Stimulated activated CD8-positive, alpha-beta memory T cell treated with anti-CD3 and anti-CD28 coated beads, Interleukin-12 subunit alpha, Interleukin-12 subunit beta, amount 100 ng/mL, for 24 hours (primary cell): ENCODE results near the gene VPS26B.
A peak's percentile ranks its signal among the peaks of the same experiment; 100 is the strongest.
"Not testable (repeated sequence)": the region's sequence is repeated elsewhere in the genome, so short reads cannot be mapped to it uniquely, and the experiment has no call there.

Experiments used
- DNase-seq: peaks from one replicate; pipeline ENCODE4 v3.0.0-alpha.2; 2020; ENCODE audit errors: extremely low read depth

VPS26B gene

DNA sequence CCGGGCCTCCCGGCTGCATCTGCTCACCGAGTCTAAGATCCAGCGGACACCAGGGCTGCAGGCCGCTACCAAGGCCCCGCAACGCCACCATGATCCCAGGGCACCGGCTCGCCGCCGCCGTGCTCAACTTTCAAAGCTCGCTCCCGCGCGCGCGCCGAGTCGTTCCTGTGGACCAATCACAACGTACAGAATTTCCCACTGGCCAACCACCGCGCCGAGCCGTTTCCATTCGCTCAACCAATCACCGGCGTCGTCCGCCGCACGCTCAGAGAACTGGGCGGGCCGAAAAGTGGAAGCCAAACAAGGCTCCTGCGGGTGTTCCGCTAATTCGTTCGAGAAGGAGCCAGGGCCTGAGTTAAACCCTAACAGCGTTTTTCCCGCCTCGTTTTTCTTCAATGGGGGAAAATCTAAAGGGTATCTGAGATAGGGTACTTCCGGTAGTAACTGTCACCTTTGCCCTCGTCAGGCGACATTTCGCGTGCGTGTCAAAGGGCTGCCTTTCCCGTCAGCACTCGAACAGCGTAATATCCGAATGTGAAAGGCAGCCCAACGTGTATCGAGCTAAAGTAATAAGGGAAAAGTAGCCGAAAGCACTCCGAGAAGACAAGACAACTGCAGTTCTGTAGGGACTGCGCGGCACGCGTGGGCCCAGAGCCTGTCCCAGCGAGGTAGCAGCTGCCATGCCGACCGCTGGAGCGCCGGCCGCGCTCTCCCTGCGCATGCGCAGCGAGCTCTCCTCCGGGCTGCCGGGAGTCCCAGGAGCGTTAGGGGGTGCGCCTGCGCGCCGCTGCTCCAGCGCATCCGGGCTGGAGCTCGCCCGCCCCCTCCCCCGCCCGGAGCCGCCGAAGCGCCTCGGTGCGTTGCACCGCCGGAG lies at the start of gene VPS26B, which contains the start of gene NCAPD3:
Gene VPS26B, plus strand, starts transcription at position 836 of the 874 bp plus-strand sequence. CDS start 452 bp downstream, outside the sequence.
Gene NCAPD3, minus strand, starts transcription at position 132 of the 874 bp plus-strand sequence. Its CDS starts 41 bp downstream, at position 91.
- peak; percentile 89 for DNase-seq

DNA sequence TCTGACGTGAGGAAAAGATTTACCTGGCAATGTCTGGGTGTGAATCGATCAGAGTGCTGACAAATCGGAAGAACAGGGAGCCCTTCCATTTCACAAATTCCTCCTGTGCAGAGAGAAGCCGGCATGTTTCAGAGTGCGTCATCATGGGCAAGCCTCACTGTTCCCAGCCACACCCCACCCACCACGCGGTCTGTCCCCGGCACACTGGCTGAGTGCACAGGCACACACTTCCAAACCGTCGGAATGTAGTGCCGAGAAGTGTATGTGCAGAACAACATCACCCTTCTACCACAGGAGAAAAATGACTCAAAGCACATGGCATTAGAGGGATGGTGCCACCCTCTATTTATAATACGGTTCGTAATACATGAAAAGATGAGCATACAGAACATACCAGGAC lies 48.2 kb upstream of the VPS26B start:
- DNase-seq = no peak

DNA sequence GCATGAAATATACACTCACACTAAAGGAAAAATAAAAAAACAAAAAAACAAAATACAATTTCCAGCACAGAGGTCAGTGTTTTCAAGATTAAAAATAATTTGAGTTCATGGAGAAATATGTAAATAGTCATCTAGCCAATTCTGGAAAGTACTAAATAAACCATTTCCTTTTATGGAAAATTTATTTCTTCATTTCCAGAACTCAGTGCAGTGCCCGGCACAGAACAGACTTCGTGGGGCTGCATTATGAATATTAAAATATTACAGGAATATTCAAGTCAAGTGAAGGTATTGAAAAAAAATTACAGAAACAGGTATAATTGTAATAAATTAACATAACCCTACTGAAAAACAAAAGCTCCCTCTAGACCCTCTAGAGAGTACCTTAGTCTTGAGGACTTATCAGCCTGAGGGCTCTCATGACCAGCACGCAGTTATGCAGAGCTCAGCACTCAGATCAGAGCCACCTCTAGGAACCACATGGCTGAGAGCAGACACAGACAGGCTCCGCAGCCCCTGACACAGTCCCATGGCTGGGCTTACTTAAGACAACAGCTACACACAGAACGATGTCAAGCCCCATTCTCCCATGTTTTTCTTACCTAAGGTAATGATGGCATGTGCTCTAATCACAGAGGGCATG lies 46.3 kb upstream of the VPS26B start:
- DNase-seq = no peak

DNA sequence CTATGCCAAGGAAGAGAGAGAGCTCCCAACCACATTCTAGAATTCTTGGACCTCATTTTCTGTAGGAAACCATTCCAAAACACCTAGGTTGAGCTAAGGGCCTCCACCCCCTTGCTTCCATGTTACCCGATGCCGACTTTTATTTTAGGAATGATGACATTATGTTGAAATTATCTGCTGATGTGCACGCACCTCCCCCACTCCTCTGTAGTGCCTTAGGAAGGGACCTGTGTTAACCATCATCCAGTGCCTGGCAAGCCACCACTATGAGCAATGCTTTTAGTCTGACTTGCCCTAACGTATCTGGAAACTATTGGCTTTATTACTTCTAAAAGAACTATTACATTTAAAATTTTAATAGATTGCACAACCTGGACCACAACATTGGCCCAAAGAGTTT lies 42.8 kb upstream of the VPS26B start:
- DNase-seq = no peak

- DNase-seq = not testable (repeated sequence)
These were observed 36.4 kb upstream of the VPS26B start for GRCh38 chr11:134188092-134188491.

DNA sequence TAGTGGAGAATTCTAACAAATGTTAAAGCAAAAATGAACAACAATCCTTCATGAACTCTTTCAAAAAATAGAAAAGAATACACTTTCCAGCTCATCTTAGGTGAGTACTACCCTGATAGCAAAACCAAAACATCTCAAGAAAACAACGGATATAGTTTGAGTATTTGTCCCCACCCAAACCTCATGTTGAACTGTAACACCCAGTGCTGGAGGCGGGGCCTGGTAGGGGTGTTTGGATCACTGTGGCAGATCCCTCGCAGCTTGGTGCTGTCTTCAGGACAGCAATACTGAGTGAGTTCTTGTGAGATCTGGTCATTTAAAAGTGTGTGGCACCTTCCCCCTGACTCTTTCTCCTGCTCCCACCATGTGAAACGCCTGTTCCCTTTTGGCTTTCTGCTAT lies 27.7 kb upstream of the VPS26B start:
- no peak for DNase-seq

GRCh38 chr11:134199531-134199930 lies 24.9 kb upstream of the VPS26B start:
- DNase-seq = no peak

GRCh38 chr11:134200688-134201087 lies 23.8 kb upstream of the VPS26B start:
- DNase-seq = no peak

DNA sequence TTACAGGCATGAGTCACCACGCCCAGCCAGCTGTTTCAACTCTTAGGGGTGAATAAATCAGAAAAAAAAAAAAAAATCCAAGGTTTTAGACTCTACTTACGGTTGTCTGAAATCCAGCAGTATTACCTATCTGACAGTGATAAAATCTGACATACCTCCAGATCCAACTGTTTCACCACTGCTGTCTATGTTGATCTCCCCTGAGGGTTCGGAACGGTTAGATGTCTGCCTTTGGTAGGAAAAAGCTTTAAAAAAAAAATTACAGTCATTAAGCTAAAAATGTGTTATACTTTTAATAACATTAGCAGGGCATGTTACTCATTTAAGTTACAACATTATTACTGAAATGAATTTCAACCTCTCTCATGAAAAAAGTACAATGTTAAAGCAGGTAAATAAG lies 21.8 kb upstream of the VPS26B start:
- no peak for DNase-seq

GRCh38 chr11:134205729-134206128 lies 18.7 kb upstream of the VPS26B start:
- DNase-seq = no peak

GRCh38 chr11:134206185-134206584 lies 18.3 kb upstream of the VPS26B start:
- no peak for DNase-seq

DNA sequence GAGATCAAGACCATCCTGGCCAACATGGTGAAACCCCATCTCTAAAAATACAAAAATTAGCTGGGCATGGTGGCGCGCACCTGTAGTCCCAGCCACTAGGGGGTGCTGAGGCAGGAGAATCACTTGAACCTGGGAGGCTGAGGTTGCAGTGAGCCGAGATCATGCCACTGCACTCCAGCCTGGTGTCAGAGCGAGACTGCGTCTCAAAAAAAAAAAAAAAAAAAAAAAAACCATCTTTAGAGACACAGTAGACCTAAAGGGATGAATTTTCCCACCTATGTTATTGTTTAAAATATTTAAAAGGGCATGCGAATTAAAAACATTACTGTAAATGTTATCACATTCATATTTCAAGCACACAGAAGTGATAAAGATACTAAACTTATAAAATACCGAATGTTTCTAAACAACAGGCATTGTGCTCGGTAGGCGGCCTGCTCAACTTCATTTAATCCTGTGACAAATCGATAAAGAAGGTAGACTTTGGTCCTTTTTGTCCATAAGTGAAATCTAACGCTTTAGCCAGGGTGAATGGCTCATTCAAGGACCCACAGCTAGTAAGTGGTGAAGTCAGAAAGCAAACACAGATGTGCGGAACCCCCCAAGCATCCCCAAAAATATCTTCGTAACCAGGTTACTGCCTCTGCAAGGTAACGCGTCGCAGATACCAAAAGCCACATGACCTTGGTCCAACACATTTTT lies 16.8 kb upstream of the VPS26B start:
- no peak for DNase-seq

- DNase-seq = no peak
These were observed 8.6 kb upstream of the VPS26B start for GRCh38 chr11:134215836-134216235.

DNA sequence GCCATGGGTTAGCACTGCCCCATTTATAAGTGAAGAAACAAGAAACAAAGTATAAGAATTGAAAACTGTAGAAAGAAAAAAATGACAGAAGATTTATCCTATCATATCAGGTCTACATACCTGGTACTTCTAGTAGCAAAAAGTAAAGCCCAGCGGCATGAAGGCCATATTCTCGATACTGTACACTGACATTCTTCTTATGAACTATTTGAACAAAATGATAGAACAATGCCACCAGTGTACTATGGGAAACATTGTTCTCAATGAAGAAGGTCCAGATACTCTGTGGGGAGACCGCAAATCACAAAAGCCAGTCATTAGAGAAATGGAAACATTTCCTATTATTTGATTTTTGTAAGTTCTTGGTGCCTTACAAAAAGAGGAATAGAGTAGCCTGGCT lies 7.7 kb upstream of the VPS26B start:
- DNase-seq = no peak

- no peak for DNase-seq
These were observed 1.4 kb upstream of the VPS26B start for GRCh38 chr11:134223121-134223520.

- DNase-seq = peak; percentile 39
These were observed 516 bp downstream of the VPS26B start for GRCh38 chr11:134224710-134225664.

GRCh38 chr11:134226806-134227325 lies 2.4 kb downstream of the VPS26B start:
- no peak for DNase-seq

GRCh38 chr11:134228625-134229024 lies 4.2 kb downstream of the VPS26B start:
- no peak for DNase-seq

- no peak for DNase-seq
These were observed 4.8 kb downstream of the VPS26B start for GRCh38 chr11:134229126-134229790.

- no peak for DNase-seq
These were observed 5.9 kb downstream of the VPS26B start for GRCh38 chr11:134230339-134230738.
